GM23338 (cell line): Measurements from ENCODE around the gene XRCC5.

Experiments used
- CREB1 ChIP-seq: fragments of 250-450 bp; sonication (Bioruptor Pico); IDR thresholded peaks from 2 replicates; pipeline ENCODE4 v1.5.0; 2020; ENCODE audit warnings: low read depth, mild to moderate bottlenecking, moderate library complexity
- CTCF ChIP-seq, 2 experiments: fragments of 200-600 bp in 1 of 2; sonication (generic) in 1 of 2; conservative IDR thresholded peaks; 2 replicates each; pipeline versions ENCODE4 v1.5.1 to v1.6.1; 2016 to 2017; ENCODE audit warnings: antibody characterized with exemption in 2 of 2, low read depth in 2 of 2, mild to moderate bottlenecking in 2 of 2, moderate library complexity in 1 of 2
- EZH2 ChIP-seq: fragments of 200-600 bp; sonication (generic); IDR thresholded peaks from one replicate; pipeline ENCODE4 v1.8.0; 2017; ENCODE audit warnings: antibody characterized with exemption, mild to moderate bottlenecking, low read depth; ENCODE audit not compliant: unreplicated experiment
- EZH2phosphoT487 ChIP-seq: fragments of 200-600 bp; sonication (generic); IDR thresholded peaks from one replicate; pipeline ENCODE4 v1.8.1; 2018; ENCODE audit warnings: antibody characterized with exemption; ENCODE audit not compliant: unreplicated experiment
- POLR2AphosphoS5 ChIP-seq: IDR thresholded peaks from 2 replicates; pipeline ENCODE4 v1.6.1; 2016; ENCODE audit warnings: antibody characterized with exemption, low read depth

- no peak for TF ChIP-seq CTCF (conservative IDR thresholded peaks at IDR 0.05; ENCODE audit: low read depth in 2 of 2)
- TF ChIP-seq POLR2AphosphoS5, result no peak
- no peak for TF ChIP-seq EZH2phosphoT487
- TF ChIP-seq CREB1, result no peak
- no peak for TF ChIP-seq EZH2
These were observed 5.9 kb upstream of the XRCC5 start for GRCh38 chr2:216103213-216103612.
